ENCODE data around the gene LINGO4.

DNA sequence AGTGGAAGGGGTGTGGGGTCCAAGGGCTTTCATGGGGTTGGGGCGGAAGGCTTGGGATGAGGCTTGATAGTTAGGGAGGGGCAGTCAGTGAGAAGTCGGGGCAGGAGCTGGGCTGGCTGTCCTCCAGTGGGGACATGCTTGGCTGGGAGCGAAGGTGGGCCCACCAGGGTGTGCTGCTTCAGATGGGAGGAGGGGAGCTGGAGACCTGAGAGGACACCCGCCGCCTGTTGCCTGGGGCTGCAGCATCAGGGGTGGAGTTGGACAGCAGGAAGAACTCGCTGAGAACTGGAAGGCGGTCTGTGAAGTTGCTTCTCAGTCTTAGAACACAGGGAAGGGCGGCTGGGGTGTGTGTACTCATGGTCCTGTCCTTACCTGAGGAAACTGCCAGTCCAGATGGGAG is 46.7 kb upstream of the LINGO4 start:
- no peak for TF ChIP-seq POLR2A (IDR thresholded peaks at IDR 0.05)
- TF ChIP-seq, protein P1, sequence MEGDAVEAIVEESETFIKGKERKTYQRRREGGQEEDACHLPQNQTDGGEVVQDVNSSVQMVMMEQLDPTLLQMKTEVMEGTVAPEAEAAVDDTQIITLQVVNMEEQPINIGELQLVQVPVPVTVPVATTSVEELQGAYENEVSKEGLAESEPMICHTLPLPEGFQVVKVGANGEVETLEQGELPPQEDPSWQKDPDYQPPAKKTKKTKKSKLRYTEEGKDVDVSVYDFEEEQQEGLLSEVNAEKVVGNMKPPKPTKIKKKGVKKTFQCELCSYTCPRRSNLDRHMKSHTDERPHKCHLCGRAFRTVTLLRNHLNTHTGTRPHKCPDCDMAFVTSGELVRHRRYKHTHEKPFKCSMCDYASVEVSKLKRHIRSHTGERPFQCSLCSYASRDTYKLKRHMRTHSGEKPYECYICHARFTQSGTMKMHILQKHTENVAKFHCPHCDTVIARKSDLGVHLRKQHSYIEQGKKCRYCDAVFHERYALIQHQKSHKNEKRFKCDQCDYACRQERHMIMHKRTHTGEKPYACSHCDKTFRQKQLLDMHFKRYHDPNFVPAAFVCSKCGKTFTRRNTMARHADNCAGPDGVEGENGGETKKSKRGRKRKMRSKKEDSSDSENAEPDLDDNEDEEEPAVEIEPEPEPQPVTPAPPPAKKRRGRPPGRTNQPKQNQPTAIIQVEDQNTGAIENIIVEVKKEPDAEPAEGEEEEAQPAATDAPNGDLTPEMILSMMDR (IDR thresholded peaks at IDR 0.05): no peak
